ENCODE data around the gene TMEM225. TPM values are rescaled to one million over a fixed set of nuclear protein-coding genes. Genes with fewer than 3 reads are reported as not detected.

The TMEM225 gene
- total and polyA plus RNA-seq, 10 of the 15 experiments (the other 5 are each of a cell fraction or from before 2014, with no cell fraction given), result not detected

DNA sequence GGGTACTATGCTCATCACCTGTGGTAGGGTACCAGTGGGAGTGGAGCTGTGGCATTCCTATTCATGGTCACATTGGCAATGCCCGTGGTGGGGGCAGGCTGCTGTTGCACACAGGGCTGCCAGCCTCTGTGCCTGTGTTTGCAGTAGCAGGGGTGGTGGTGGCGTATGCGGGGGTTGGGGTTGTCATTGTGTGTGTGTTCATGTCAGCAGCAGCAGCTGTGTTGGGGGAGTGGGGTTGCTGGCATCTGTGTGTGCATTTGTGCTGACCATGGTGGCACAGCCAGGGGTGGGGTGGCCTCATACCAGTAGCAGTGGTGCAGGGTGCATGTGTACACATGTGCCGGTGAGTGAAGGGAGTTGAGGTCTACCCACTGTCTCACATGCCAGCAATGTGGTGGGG, 34.4 kb downstream of the TMEM225 start:
- DNase-seq (ENCODE audit: low read depth, low spot score) (no peak), ATAC-seq (no peak), FAIRE-seq (no peak)
- H3K9me3 ChIP-seq (replicated peaks; ENCODE audit: control insufficient read depth, insufficient read depth, low read length), result no peaks in the 10 kb centered on the region
- H3K9ac ChIP-seq (ENCODE audit: control insufficient read depth, insufficient read depth, low read length), result no peak overlapping the region
- H3K36me3 ChIP-seq (ENCODE audit: control insufficient read depth in 2 of 2, insufficient read depth in 2 of 2, low read length in 1 of 2), result no peaks in the 10 kb centered on the region
- no peaks in the 10 kb centered on the region for H3K79me2 ChIP-seq (ENCODE audit: control insufficient read depth, insufficient read depth, low read length)
- no peaks in the 10 kb centered on the region for H4K20me1 ChIP-seq (ENCODE audit: control insufficient read depth, insufficient read depth)
- no peak overlapping the region for H3K4me3 ChIP-seq
- ChIA-PET CTCF (no interaction called here), SMC1A (ENCODE audit: uncharacterized antibody, unreplicated experiment) (no interaction called here), POLR2A (no interaction called here), RAD21 (ENCODE audit: unreplicated experiment) (no interaction called here)
- H3K4me2 ChIP-seq (ENCODE audit: control insufficient read depth, insufficient read depth), result no peak overlapping the region
- in situ Hi-C loops (cut with MboI), result no loop called here
- BruUV-seq (replicated peaks), result no TSS peak
- H2AFZ ChIP-seq (ENCODE audit: control insufficient read depth, low read depth, low read length), result no peak overlapping the region
- H3K27me3 ChIP-seq (replicated peaks in 1 of 2; ENCODE audit: control insufficient read depth in 2 of 2, insufficient read depth in 2 of 2, low read length in 1 of 2), result no peaks in the 10 kb centered on the region; a peak in 1 of 4 replicates
- WGBS (ENCODE audit: insufficient coverage, insufficient replicate concordance, low lambda C conversion rate, missing lambda C conversion rate), result 43% methylated on average over 4 of the region's 4 CpGs
- TF ChIP-seq IKZF2 (IDR thresholded peaks at IDR 0.05) (no peak), EZH2 (IDR thresholded peaks at IDR 0.05; ENCODE audit: borderline replicate concordance, control insufficient read depth, low read depth, low read length) (no peak), BCL11A (IDR thresholded peaks at IDR 0.05; ENCODE audit: low read depth, low read length) (no peak), MEF2B (IDR thresholded peaks at IDR 0.05; ENCODE audit: partially characterized antibody, poor library complexity, severe bottlenecking) (no peak), RAD21 (IDR thresholded peaks at IDR 0.05; ENCODE audit: insufficient read depth, low read depth, low read length) (no peak), REST (IDR thresholded peaks at IDR 0.05; ENCODE audit: low read depth, low read length) (no peak), SP1 (IDR thresholded peaks at IDR 0.05; ENCODE audit: low read depth, low read length) (no peak), TBL1XR1 (IDR thresholded peaks at IDR 0.05; ENCODE audit: low read depth, low read length) (no peak), KLF5 (IDR thresholded peaks at IDR 0.05; ENCODE audit: partially characterized antibody) (no peak), ZBED1 (IDR thresholded peaks at IDR 0.05; ENCODE audit: borderline replicate concordance) (no peak), YY1 (IDR thresholded peaks at IDR 0.05; ENCODE audit: low read depth, low read length) (no peak), IRF4 (IDR thresholded peaks at IDR 0.05; ENCODE audit: low read depth, low read length) (no peak), SKIL (IDR thresholded peaks at IDR 0.05; ENCODE audit: low read depth, poor library complexity, severe bottlenecking) (no peak), CEBPB (IDR thresholded peaks at IDR 0.05; ENCODE audit: borderline replicate concordance in 1 of 2, low read depth in 2 of 2, low read length in 2 of 2) (no peak), ESRRA (IDR thresholded peaks at IDR 0.05; ENCODE audit: low read length) (no peak)
- no peak overlapping the region for H3K27ac ChIP-seq (ENCODE audit: control insufficient read depth, insufficient read depth)
- intact Hi-C loops (cut with micrococcal nuclease; ENCODE audit: unreplicated experiment), result no loop called here
- no peaks in the 10 kb centered on the region for H3K4me1 ChIP-seq (ENCODE audit: control insufficient read depth, insufficient read depth, low read length)

All from GM12878 (cell line).